ENCODE measurements around the gene LBP. TPM values are rescaled to one million over a fixed set of nuclear protein-coding genes. Genes with fewer than 3 reads are reported as not detected.

LBP gene
- total RNA-seq, 1 experiment from 2014 or later = 0.15 TPM

- H3K27me3 ChIP-seq (ENCODE audit: insufficient read depth, low read length) = peaks cover 1% of the 10 kb centered on the region; the same call in 1 of the 2 replicates
- no peak overlapping the region for H3K27ac ChIP-seq (ENCODE audit: low read depth, low read length)
- H3K9me3 ChIP-seq (ENCODE audit: control insufficient read depth in 1 of 2, insufficient read depth in 1 of 2, low read depth in 1 of 2, low read length in 2 of 2) = peaks cover 10 to 17% of the 10 kb centered on the region in 2 experiments; a peak in 2 of 4 replicates
- no peak for ATAC-seq
- H3K9me2 ChIP-seq (ENCODE audit: insufficient read depth) = no peaks in the 10 kb centered on the region
- no peak overlapping the region for H3K4me2 ChIP-seq (ENCODE audit: low read length)
- H3K4me1 ChIP-seq (ENCODE audit: control insufficient read depth in 1 of 2, insufficient read depth in 2 of 2, low read length in 2 of 2) = no peaks in the 10 kb centered on the region
- intact Hi-C loops (cut with micrococcal nuclease) = loop anchor here (1.0 kb wide), 1 partner anchor 72 kb away; no protein-coding TSS in a partner anchor
- H3K9ac ChIP-seq (ENCODE audit: low read length) = no peak overlapping the region
- ChIA-PET CTCF (interaction anchor here (3.2 kb wide), 1 partner anchor 72 kb away, joined by 15 read pairs; no protein-coding TSS in a partner anchor), RAD21 (ENCODE audit: low non-redundant PET in 1 of 2, low total read pairs in 2 of 2, uncharacterized antibody in 2 of 2, unreplicated experiment in 2 of 2) (no interaction called here), POLR2A (no interaction called here)
- no peak overlapping the region for H3K4me3 ChIP-seq (replicated peaks in 1 of 2; ENCODE audit: low read depth in 1 of 2, low read length in 2 of 2)
- no peak for DNase-seq (ENCODE audit: low read depth, low spot score)
- no peaks in the 10 kb centered on the region for H3K36me3 ChIP-seq (ENCODE audit: control insufficient read depth in 1 of 2, insufficient read depth in 2 of 2, low read length in 2 of 2)
- no TSS peak for BruUV-seq (replicated peaks)
- TF ChIP-seq EZH2 (IDR thresholded peaks at IDR 0.05) (no peak), EZH2phosphoT487 (IDR thresholded peaks at IDR 0.05; ENCODE audit: borderline replicate concordance) (no peak), SIN3A (IDR thresholded peaks at IDR 0.05; ENCODE audit: low read depth) (no peak), EGR1 (IDR thresholded peaks at IDR 0.05; ENCODE audit: low read depth) (no peak), TCF7L2 (IDR thresholded peaks at IDR 0.05; ENCODE audit: borderline replicate concordance, extremely low read depth, insufficient read depth, insufficient read length) (no peak), SRF (IDR thresholded peaks at IDR 0.05; ENCODE audit: low read depth) (no peak), SP1 (IDR thresholded peaks at IDR 0.05; ENCODE audit: low read depth) (no peak), CEBPB (IDR thresholded peaks at IDR 0.05; ENCODE audit: low read depth) (no peak), POLR2AphosphoS5 (IDR thresholded peaks at IDR 0.05; ENCODE audit: low read depth, low read length) (no peak), JUND (IDR thresholded peaks at IDR 0.05) (no peak), ELF1 (IDR thresholded peaks at IDR 0.05; ENCODE audit: borderline replicate concordance, low read depth) (no peak)
- TF ChIP-seq, protein P1, sequence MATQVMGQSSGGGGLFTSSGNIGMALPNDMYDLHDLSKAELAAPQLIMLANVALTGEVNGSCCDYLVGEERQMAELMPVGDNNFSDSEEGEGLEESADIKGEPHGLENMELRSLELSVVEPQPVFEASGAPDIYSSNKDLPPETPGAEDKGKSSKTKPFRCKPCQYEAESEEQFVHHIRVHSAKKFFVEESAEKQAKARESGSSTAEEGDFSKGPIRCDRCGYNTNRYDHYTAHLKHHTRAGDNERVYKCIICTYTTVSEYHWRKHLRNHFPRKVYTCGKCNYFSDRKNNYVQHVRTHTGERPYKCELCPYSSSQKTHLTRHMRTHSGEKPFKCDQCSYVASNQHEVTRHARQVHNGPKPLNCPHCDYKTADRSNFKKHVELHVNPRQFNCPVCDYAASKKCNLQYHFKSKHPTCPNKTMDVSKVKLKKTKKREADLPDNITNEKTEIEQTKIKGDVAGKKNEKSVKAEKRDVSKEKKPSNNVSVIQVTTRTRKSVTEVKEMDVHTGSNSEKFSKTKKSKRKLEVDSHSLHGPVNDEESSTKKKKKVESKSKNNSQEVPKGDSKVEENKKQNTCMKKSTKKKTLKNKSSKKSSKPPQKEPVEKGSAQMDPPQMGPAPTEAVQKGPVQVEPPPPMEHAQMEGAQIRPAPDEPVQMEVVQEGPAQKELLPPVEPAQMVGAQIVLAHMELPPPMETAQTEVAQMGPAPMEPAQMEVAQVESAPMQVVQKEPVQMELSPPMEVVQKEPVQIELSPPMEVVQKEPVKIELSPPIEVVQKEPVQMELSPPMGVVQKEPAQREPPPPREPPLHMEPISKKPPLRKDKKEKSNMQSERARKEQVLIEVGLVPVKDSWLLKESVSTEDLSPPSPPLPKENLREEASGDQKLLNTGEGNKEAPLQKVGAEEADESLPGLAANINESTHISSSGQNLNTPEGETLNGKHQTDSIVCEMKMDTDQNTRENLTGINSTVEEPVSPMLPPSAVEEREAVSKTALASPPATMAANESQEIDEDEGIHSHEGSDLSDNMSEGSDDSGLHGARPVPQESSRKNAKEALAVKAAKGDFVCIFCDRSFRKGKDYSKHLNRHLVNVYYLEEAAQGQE (IDR thresholded peaks at IDR 0.05; ENCODE audit: low read depth) = no peak
- TF ChIP-seq, protein P2, sequence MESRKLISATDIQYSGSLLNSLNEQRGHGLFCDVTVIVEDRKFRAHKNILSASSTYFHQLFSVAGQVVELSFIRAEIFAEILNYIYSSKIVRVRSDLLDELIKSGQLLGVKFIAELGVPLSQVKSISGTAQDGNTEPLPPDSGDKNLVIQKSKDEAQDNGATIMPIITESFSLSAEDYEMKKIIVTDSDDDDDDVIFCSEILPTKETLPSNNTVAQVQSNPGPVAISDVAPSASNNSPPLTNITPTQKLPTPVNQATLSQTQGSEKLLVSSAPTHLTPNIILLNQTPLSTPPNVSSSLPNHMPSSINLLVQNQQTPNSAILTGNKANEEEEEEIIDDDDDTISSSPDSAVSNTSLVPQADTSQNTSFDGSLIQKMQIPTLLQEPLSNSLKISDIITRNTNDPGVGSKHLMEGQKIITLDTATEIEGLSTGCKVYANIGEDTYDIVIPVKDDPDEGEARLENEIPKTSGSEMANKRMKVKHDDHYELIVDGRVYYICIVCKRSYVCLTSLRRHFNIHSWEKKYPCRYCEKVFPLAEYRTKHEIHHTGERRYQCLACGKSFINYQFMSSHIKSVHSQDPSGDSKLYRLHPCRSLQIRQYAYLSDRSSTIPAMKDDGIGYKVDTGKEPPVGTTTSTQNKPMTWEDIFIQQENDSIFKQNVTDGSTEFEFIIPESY (IDR thresholded peaks at IDR 0.05; ENCODE audit: extremely low read depth, insufficient replicate concordance, low read length) = no peak
- TF ChIP-seq, protein P3, sequence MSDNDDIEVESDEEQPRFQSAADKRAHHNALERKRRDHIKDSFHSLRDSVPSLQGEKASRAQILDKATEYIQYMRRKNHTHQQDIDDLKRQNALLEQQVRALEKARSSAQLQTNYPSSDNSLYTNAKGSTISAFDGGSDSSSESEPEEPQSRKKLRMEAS (IDR thresholded peaks at IDR 0.05) = no peak
- TF ChIP-seq, protein P4, sequence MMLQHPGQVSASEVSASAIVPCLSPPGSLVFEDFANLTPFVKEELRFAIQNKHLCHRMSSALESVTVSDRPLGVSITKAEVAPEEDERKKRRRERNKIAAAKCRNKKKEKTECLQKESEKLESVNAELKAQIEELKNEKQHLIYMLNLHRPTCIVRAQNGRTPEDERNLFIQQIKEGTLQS (IDR thresholded peaks at IDR 0.05) = no peak
- H3K79me2 ChIP-seq (ENCODE audit: insufficient read depth, low read length) = no peaks in the 10 kb centered on the region
- no peak overlapping the region for H2AFZ ChIP-seq (ENCODE audit: low read depth, low read length, poor library complexity, severe bottlenecking)
- H4K20me1 ChIP-seq (ENCODE audit: insufficient read depth) = no peaks in the 10 kb centered on the region
These were observed 9.6 kb upstream of the LBP start for GRCh38 chr20:38336726-38337125.

All from HCT116 (cell line).